Mammary epithelial cell (primary cell): Measurements from ENCODE around the gene ARHGAP28.

Experiments used
- EZH2 ChIP-seq: IDR thresholded peaks from 2 replicates; pipeline ENCODE4 v1.6.1; 2012; ENCODE audit warnings: low read length, inconsistent platforms, borderline replicate concordance
- TF ChIP-seq, protein P1 (sequence below), 2 donors: IDR thresholded peaks in 1 of 2; conservative IDR thresholded peaks in 1 of 2; 2 replicates each; pipeline ENCODE4 v1.5.1; 2011 to 2012; ENCODE audit warnings: inconsistent platforms in 2 of 2, low read length in 2 of 2, mild to moderate bottlenecking in 2 of 2, control low read depth in 1 of 2, low read depth in 1 of 2; ENCODE audit not compliant: insufficient read depth in 1 of 2; ENCODE audit errors: extremely low read depth in 1 of 2

GRCh38 chr18:6745504-6746031, 16.1 kb downstream of the ARHGAP28 start:
- TF ChIP-seq, protein P1, sequence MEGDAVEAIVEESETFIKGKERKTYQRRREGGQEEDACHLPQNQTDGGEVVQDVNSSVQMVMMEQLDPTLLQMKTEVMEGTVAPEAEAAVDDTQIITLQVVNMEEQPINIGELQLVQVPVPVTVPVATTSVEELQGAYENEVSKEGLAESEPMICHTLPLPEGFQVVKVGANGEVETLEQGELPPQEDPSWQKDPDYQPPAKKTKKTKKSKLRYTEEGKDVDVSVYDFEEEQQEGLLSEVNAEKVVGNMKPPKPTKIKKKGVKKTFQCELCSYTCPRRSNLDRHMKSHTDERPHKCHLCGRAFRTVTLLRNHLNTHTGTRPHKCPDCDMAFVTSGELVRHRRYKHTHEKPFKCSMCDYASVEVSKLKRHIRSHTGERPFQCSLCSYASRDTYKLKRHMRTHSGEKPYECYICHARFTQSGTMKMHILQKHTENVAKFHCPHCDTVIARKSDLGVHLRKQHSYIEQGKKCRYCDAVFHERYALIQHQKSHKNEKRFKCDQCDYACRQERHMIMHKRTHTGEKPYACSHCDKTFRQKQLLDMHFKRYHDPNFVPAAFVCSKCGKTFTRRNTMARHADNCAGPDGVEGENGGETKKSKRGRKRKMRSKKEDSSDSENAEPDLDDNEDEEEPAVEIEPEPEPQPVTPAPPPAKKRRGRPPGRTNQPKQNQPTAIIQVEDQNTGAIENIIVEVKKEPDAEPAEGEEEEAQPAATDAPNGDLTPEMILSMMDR (conservative IDR thresholded peaks at IDR 0.05 in 1 of 2, IDR thresholded peaks at IDR 0.05 in 1 of 2; ENCODE audit: extremely low read depth in 1 of 2, insufficient read depth in 1 of 2, low read depth in 1 of 2, low read length in 2 of 2), result no peak
- TF ChIP-seq EZH2, result no peak
